GM18909 (cell line): ENCODE results near the gene ASCC2.
"Not testable (repeated sequence)": the region's sequence is repeated elsewhere in the genome, so short reads cannot be mapped to it uniquely, and the experiment has no call there.

ENCODE experiments used
- ATAC-seq: cut with Tn5 transposase; IDR thresholded peaks from one replicate; pipeline ENCODE4 v1.9.1; 2021; ENCODE audit warnings: mild to moderate bottlenecking; ENCODE audit not compliant: unreplicated experiment, poor library complexity

The ASCC2 gene

GRCh38 chr22:29837741-29838598 lies at the start of gene ASCC2:
ASCC2 (minus strand) TSS chr22:29838274; CDS start chr22:29832325, 5,949 bp downstream.
- ATAC-seq: peak; percentile 92

- no peak for ATAC-seq
Observed at GRCh38 chr22:29887358-29887757, 49.3 kb upstream of the ASCC2 start.

- ATAC-seq: no peak
Observed at GRCh38 chr22:29886596-29886995, 48.5 kb upstream of the ASCC2 start.

GRCh38 chr22:29885610-29886009 lies 47.5 kb upstream of the ASCC2 start:
- ATAC-seq: no peak

GRCh38 chr22:29883775-29884097 lies 45.7 kb upstream of the ASCC2 start:
- peak; percentile 7 for ATAC-seq

GRCh38 chr22:29883045-29883774 lies 45.1 kb upstream of the ASCC2 start, which contains the start of gene MTMR3:
MTMR3 (plus strand) TSS chr22:29883174; CDS start chr22:29971060, 87,886 bp downstream.
- peak; percentile 74 for ATAC-seq

GRCh38 chr22:29882716-29883044 lies 44.6 kb upstream of the ASCC2 start:
- no peak for ATAC-seq

GRCh38 chr22:29879753-29880152 lies 41.7 kb upstream of the ASCC2 start:
- no peak for ATAC-seq

- no peak for ATAC-seq
Observed at GRCh38 chr22:29877620-29878019, 39.5 kb upstream of the ASCC2 start.

- no peak for ATAC-seq
Observed at GRCh38 chr22:29873943-29874342, 35.9 kb upstream of the ASCC2 start.

GRCh38 chr22:29872989-29873388 lies 34.9 kb upstream of the ASCC2 start:
- ATAC-seq: no peak

GRCh38 chr22:29872144-29872893 lies 34.2 kb upstream of the ASCC2 start:
- ATAC-seq: no peak

- ATAC-seq: no peak
Observed at GRCh38 chr22:29871684-29872083, 33.6 kb upstream of the ASCC2 start.

- ATAC-seq: no peak
Observed at GRCh38 chr22:29870574-29870973, 32.5 kb upstream of the ASCC2 start.

GRCh38 chr22:29867851-29868250 lies 29.8 kb upstream of the ASCC2 start:
- ATAC-seq: no peak

GRCh38 chr22:29867260-29867659 lies 29.2 kb upstream of the ASCC2 start:
- ATAC-seq: no peak

GRCh38 chr22:29865572-29865971 lies 27.5 kb upstream of the ASCC2 start:
- not testable (repeated sequence) for ATAC-seq

GRCh38 chr22:29861672-29862297 lies 23.7 kb upstream of the ASCC2 start:
- ATAC-seq: no peak

- no peak for ATAC-seq
Observed at GRCh38 chr22:29860006-29860766, 22.1 kb upstream of the ASCC2 start.

GRCh38 chr22:29859030-29859429 lies 21.0 kb upstream of the ASCC2 start:
- not testable (repeated sequence) for ATAC-seq
